ENCODE results near the gene PROK1. TPM values are rescaled to one million over a fixed set of nuclear protein-coding genes. Genes with fewer than 3 reads are reported as not detected.

The PROK1 gene
- total RNA-seq, 2 donors from 2014 or later: 0.20 TPM; not detected in 1

GRCh38 chr1:110506541-110506940 is 55.6 kb downstream of the PROK1 start:
- WGBS, 2 experiments (ENCODE audit: insufficient coverage in 1 of 2, insufficient read length in 1 of 2): 97 to 100% methylated on average over 3 to 4 of the region's 4 CpGs
- H3K36me3 Mint-ChIP-seq (ENCODE audit: low read depth): no peaks in the 10 kb centered on the region
- DNase-seq: no peak

More at GRCh38 chr1:110506541-110506940, 55.6 kb downstream of the PROK1 start:
- Mint-ChIP-seq H3K27me3 (ENCODE audit: insufficient read depth) (peaks cover 6% of the 10 kb centered on the region), H3K4me1 (peaks cover 13% of the 10 kb centered on the region), H3K4me3 (no peak overlapping the region), H3K27ac (no peak overlapping the region), H3K9me3 (no peaks in the 10 kb centered on the region)
- Histone ChIP-seq H3K4me3 (ENCODE audit: low read length) (no peak overlapping the region), H3K27ac (ENCODE audit: low read depth, low read length) (no peak overlapping the region), H3K9me3 (ENCODE audit: control insufficient read depth, low read length) (no peaks in the 10 kb centered on the region), H3K9ac (ENCODE audit: extremely low read depth, low read length, poor library complexity, severe bottlenecking) (no peak overlapping the region), H3K4me1 (ENCODE audit: control insufficient read depth, insufficient read depth, low read length) (peaks cover 6% of the 10 kb centered on the region), H3K36me3 (ENCODE audit: control insufficient read depth, insufficient read depth, low read length) (no peaks in the 10 kb centered on the region), H3K27me3 (ENCODE audit: control insufficient read depth, insufficient read depth, low read length, poor library complexity, severe bottlenecking) (no peaks in the 10 kb centered on the region)
- TF ChIP-seq CTCF (conservative IDR thresholded peaks at IDR 0.05): no peak

Other genes with a start within 250 kb of the PROK1 start
- gene KCNC4, start 240.8 kb upstream of the PROK1 start, total RNA-seq: 10 to 100 TPM in 1 of 2 donors, 1 to 10 TPM in 1; 7.6 to 10.2 TPM
- gene RBM15, start 111.8 kb upstream of the PROK1 start, total RNA-seq: 10 to 100 TPM; 42.0 to 54.2 TPM
- gene SLC16A4, start 60.1 kb upstream of the PROK1 start, total RNA-seq: under 1 TPM; 0.55 to 0.86 TPM
- gene LAMTOR5, start 43.5 kb upstream of the PROK1 start, total RNA-seq: 100 to 1,000 TPM; 104 to 132 TPM
- not detected for gene KCNA10, start 68.0 kb downstream of the PROK1 start, total RNA-seq
- under 1 TPM; 0.11 to 0.57 TPM for gene KCNA2, start 155.2 kb downstream of the PROK1 start, total RNA-seq
- gene KCNA3, start 223.8 kb downstream of the PROK1 start, total RNA-seq: under 1 TPM; 0.20 to 0.27 TPM